ENCODE results near the gene SIRT2. TPM values are rescaled to one million over a fixed set of nuclear protein-coding genes. Genes with fewer than 3 reads are reported as not detected.

The SIRT2 gene
- total and polyA plus RNA-seq, 2 of the 8 experiments (the other 6 are each of a cell fraction or from before 2014, with no cell fraction given), result 6.5 to 10.0 TPM

DNA sequence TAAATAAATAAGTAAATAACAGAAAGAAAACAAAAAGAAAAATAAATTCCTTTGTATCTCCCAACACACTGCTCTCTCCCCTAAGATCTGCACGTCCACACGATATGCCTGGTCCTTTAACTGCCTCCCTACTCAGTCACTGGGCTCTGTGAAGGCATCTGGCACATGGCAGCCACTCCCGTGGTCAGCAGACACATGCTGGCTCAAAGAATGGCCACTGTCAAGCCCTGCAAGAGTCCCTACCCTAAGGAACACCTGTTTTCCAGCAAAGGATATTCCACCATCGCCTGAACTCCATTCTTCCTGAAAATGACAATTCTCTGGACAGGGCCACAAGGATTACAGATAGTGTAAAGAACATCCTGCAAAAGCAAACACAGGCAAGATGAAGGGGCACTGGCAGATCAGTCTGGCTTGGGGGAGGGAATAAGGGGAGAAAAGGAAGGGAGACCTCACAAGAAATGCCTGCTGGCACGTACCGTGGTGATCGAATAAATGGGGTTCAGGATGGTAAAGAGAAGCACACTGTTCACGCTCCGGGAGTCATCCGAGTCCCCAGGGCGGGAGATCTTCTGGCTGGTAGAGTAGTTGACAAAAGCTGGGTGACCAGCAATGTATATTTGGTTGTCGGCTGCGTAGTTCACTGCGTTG is 53.9 kb downstream of the SIRT2 start:
- Histone ChIP-seq H2AK5ac (ENCODE audit: low read depth, low read length) (no peak overlapping the region), H3K79me2 (ENCODE audit: control insufficient read depth in 1 of 2, insufficient read depth in 2 of 2, low read length in 2 of 2) (peaks cover 22 to 76% of the 10 kb centered on the region in 2 experiments), H3K27ac (ENCODE audit: low read depth, low read length) (no peak overlapping the region), H2AFZ (ENCODE audit: low read length) (no peak overlapping the region), H2BK15ac (ENCODE audit: low read length) (no peak overlapping the region), H2BK12ac (ENCODE audit: low read depth, low read length) (no peak overlapping the region), H3K23ac (ENCODE audit: insufficient read length) (no peak overlapping the region), H3K23me2 (ENCODE audit: low read depth, low read length) (peaks cover 9% of the 10 kb centered on the region), H3K27me3 (replicated peaks in 1 of 4; ENCODE audit: control insufficient read depth in 3 of 4, extremely low read depth in 1 of 4, insufficient read depth in 3 of 4, low read length in 3 of 4) (no peaks in the 10 kb centered on the region; a peak in 1 of 7 replicates), H3K14ac (ENCODE audit: insufficient read length) (no peak overlapping the region), H3K4me1 (replicated peaks in 1 of 4; ENCODE audit: control insufficient read depth in 3 of 4, insufficient read depth in 4 of 4, low read length in 3 of 4) (peaks cover 2 to 9% (median 3%) of the 10 kb centered on the region in 4 experiments; a peak in 4 of 7 replicates), H3K9ac (replicated peaks in 1 of 4; ENCODE audit: extremely low read depth in 1 of 4, low read depth in 3 of 4, low read length in 3 of 4) (no peak overlapping the region), H3K4ac (replicated peaks; ENCODE audit: insufficient read length, low read depth, low read length) (no peak overlapping the region), H3K9me3 (ENCODE audit: insufficient read depth in 2 of 2, low read depth in 1 of 2, low read length in 1 of 2) (no peaks in the 10 kb centered on the region), H3K56ac (replicated peaks; ENCODE audit: insufficient read length, low read depth, low read length) (no peak overlapping the region), H3K18ac (ENCODE audit: extremely low read depth, low read length) (no peak overlapping the region), H4K8ac (ENCODE audit: extremely low read depth, insufficient read depth, low read length) (no peak overlapping the region), H3K36me3 (ENCODE audit: control insufficient read depth in 2 of 4, insufficient read depth in 4 of 4, low read length in 3 of 4) (peaks cover 60 to 85% (median 73%) of the 10 kb centered on the region in 4 experiments), H3K4me2 (ENCODE audit: insufficient read depth in 1 of 2, low read depth in 2 of 2, low read length in 2 of 2) (no peak overlapping the region), H4K5ac (ENCODE audit: insufficient read length, low read depth, low read length) (no peak overlapping the region), H2BK20ac (ENCODE audit: low read length) (no peak overlapping the region), H4K20me1 (replicated peaks in 1 of 2; ENCODE audit: control insufficient read depth in 1 of 2, insufficient read depth in 2 of 2, low read length in 2 of 2) (peaks cover 38 to 52% of the 10 kb centered on the region in 2 experiments), H2BK5ac (ENCODE audit: low read depth, low read length) (no peak overlapping the region), H3K79me1 (ENCODE audit: low read depth, low read length) (peaks cover 19% of the 10 kb centered on the region; the same call in 1 of the 2 replicates), H3K4me3 (ENCODE audit: extremely low read depth in 1 of 4, insufficient read depth in 2 of 4, low read depth in 3 of 4, low read length in 4 of 4) (no peak overlapping the region), H4K91ac (replicated peaks; ENCODE audit: insufficient read length, low read length) (no peak overlapping the region), H2BK120ac (replicated peaks; ENCODE audit: low read depth, low read length) (no peak overlapping the region)
- FAIRE-seq (no peak), DNase-seq (ENCODE audit: low read depth in 1 of 2, low spot score in 2 of 2) (no peak)
- ChIA-PET POLR2A (ENCODE audit: partially characterized antibody) (interaction anchor here (0.6 to 8.3 kb wide), 19 partner anchors 11 to 249 kb away, joined by 3 to 376 read pairs (median 4); partner anchors contain the start of genes CAPN12, ECH1 and MAP4K1), CTCF (ENCODE audit: partially characterized antibody) (no interaction called here)
- WGBS, 2 experiments (ENCODE audit: extremely low coverage in 1 of 2, insufficient coverage in 1 of 2, insufficient read length in 1 of 2, insufficient replicate concordance in 2 of 2, low coverage in 1 of 2, low lambda C conversion rate in 2 of 2, missing lambda C conversion rate in 1 of 2), result 96% methylated on average over 14 of the region's 14 CpGs; no CpG with 5 or more reads in 1 of the 2 experiments
- no peak for TF ChIP-seq RNF2 (IDR thresholded peaks at IDR 0.05; ENCODE audit: borderline replicate concordance, low read depth, low read length, missing control alignments, poor library complexity, severe bottlenecking)
- TF ChIP-seq POLR2AphosphoS5 (IDR thresholded peaks at IDR 0.05; ENCODE audit: low read depth, low read length), result peak; percentile 63; the same call in 1 of the 2 replicates

Measured in H1 (cell line).